Measurements from ENCODE around the gene CASP8AP2.
"Not testable (repeated sequence)": the region's sequence is repeated elsewhere in the genome, so short reads cannot be mapped to it uniquely, and the experiment has no call there.

The CASP8AP2 gene

GRCh38 chr6:89843070-89843469 lies 13.4 kb downstream of the CASP8AP2 start:
- H3K27ac ChIP-seq = no peak overlapping the region
- H3K27me3 ChIP-seq (replicated peaks) = no peaks in the 10 kb centered on the region
- in situ Hi-C loops (cut with HindIII; ENCODE audit: low pct_ligation_motif_present, low sequenced_read_pairs) = no loop called here
- DNase-seq = no peak
- H3K36me3 ChIP-seq (replicated peaks) = no peaks in the 10 kb centered on the region
- no peak overlapping the region for H3K4me3 ChIP-seq (ENCODE audit: low read depth, low read length)
- TF ChIP-seq, protein P1, sequence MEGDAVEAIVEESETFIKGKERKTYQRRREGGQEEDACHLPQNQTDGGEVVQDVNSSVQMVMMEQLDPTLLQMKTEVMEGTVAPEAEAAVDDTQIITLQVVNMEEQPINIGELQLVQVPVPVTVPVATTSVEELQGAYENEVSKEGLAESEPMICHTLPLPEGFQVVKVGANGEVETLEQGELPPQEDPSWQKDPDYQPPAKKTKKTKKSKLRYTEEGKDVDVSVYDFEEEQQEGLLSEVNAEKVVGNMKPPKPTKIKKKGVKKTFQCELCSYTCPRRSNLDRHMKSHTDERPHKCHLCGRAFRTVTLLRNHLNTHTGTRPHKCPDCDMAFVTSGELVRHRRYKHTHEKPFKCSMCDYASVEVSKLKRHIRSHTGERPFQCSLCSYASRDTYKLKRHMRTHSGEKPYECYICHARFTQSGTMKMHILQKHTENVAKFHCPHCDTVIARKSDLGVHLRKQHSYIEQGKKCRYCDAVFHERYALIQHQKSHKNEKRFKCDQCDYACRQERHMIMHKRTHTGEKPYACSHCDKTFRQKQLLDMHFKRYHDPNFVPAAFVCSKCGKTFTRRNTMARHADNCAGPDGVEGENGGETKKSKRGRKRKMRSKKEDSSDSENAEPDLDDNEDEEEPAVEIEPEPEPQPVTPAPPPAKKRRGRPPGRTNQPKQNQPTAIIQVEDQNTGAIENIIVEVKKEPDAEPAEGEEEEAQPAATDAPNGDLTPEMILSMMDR (IDR thresholded peaks at IDR 0.05; ENCODE audit: low read depth, low read length, missing control alignments) = no peak

GRCh38 chr6:89847513-89847912 lies 17.8 kb downstream of the CASP8AP2 start:
- H3K27ac ChIP-seq; H3K36me3 ChIP-seq (replicated peaks); DNase-seq; in situ Hi-C loops (cut with HindIII; ENCODE audit: low pct_ligation_motif_present, low sequenced_read_pairs); H3K4me3 ChIP-seq (ENCODE audit: low read depth, low read length); H3K27me3 ChIP-seq (replicated peaks): not testable (repeated sequence)

- no peaks in the 10 kb centered on the region for H3K27me3 ChIP-seq (replicated peaks)
- peaks cover 17% of the 10 kb centered on the region for H3K36me3 ChIP-seq (replicated peaks)
- no peak overlapping the region for H3K27ac ChIP-seq
- peak; percentile 7 for DNase-seq
- in situ Hi-C loops (cut with HindIII; ENCODE audit: low pct_ligation_motif_present, low sequenced_read_pairs) = no loop called here
- TF ChIP-seq, protein P1 (IDR thresholded peaks at IDR 0.05; ENCODE audit: low read depth, low read length, missing control alignments) = no peak
- H3K4me3 ChIP-seq (ENCODE audit: low read depth, low read length) = no peak overlapping the region
Measured at GRCh38 chr6:89853068-89853467, 23.4 kb downstream of the CASP8AP2 start.

- no peak overlapping the region for H3K4me3 ChIP-seq (ENCODE audit: low read depth, low read length)
- TF ChIP-seq, protein P1 (IDR thresholded peaks at IDR 0.05; ENCODE audit: low read depth, low read length, missing control alignments) = no peak
- H3K27ac ChIP-seq = no peak overlapping the region
- H3K36me3 ChIP-seq (replicated peaks) = peaks cover 44% of the 10 kb centered on the region
- no peaks in the 10 kb centered on the region for H3K27me3 ChIP-seq (replicated peaks)
- in situ Hi-C loops (cut with HindIII; ENCODE audit: low pct_ligation_motif_present, low sequenced_read_pairs) = no loop called here
- DNase-seq = no peak
Measured at GRCh38 chr6:89858041-89858440, 28.4 kb downstream of the CASP8AP2 start.

- no peak for DNase-seq
- no peak overlapping the region for H3K27ac ChIP-seq
Measured at GRCh38 chr6:89859744-89860143, 30.1 kb downstream of the CASP8AP2 start.

GRCh38 chr6:89862273-89862672 lies 32.6 kb downstream of the CASP8AP2 start:
- peaks cover 49% of the 10 kb centered on the region for H3K36me3 ChIP-seq (replicated peaks)
- TF ChIP-seq, protein P1 (IDR thresholded peaks at IDR 0.05; ENCODE audit: low read depth, low read length, missing control alignments) = no peak
- DNase-seq = no peak
- no peaks in the 10 kb centered on the region for H3K27me3 ChIP-seq (replicated peaks)
- no peak overlapping the region for H3K27ac ChIP-seq
- H3K4me3 ChIP-seq (ENCODE audit: low read depth, low read length) = no peak overlapping the region
- in situ Hi-C loops (cut with HindIII; ENCODE audit: low pct_ligation_motif_present, low sequenced_read_pairs) = no loop called here

More at GRCh38 chr6:89859744-89860143, 30.1 kb downstream of the CASP8AP2 start:
- TF ChIP-seq, protein P1 (IDR thresholded peaks at IDR 0.05; ENCODE audit: low read depth, low read length, missing control alignments) = no peak
- in situ Hi-C loops (cut with HindIII; ENCODE audit: low pct_ligation_motif_present, low sequenced_read_pairs) = no loop called here
- Histone ChIP-seq H3K27me3 (replicated peaks) (no peaks in the 10 kb centered on the region), H3K4me3 (ENCODE audit: low read depth, low read length) (no peak overlapping the region), H3K36me3 (replicated peaks) (peaks cover 43% of the 10 kb centered on the region)
